NCI-H146 (cell line): ENCODE measurements around the gene SLC25A48.
"Not testable (repeated sequence)": the region's sequence is repeated elsewhere in the genome, so short reads cannot be mapped to it uniquely, and the experiment has no call there.

Source experiments
- DNase-seq: peaks from one replicate; lab custom pipeline; 2025; lab: John Stamatoyannopoulos, UW

Gene SLC25A48

DNA sequence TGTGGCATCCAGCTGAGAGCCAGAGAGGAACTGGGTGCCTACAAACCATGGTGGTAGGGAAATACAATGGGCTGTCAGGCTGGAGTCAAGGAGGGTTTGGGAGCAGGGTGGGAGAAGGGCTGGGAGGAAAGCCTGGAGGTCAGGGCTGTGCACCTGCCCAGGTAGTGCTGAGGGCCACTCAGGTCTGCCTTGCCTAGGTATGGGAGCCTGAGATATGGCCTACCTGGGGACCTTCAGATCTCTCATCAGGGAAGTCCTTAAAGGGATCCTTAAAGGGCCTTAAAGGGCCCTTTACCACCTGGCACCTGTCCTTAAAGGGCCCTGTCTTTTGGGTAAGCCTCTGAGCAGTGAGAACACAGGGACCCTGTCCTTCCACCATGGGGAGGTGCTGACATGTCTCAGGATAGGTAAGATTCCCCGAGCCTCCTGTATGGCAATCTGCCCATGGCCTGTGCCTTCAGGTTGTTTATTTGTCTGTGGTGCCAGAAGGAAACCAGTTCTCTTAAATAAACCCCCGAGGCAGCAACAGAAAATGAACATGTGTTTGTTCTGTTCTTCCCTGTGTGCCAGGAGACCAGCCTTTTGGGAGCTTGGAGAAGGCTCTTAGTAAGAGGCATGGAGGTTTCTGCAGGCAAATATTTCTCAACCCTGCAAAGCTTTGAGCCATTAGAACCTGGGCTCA, 23.3 kb downstream of the SLC25A48 start:
- DNase-seq = peak; percentile 67

GRCh38 chr5:135859186-135859585, 24.7 kb downstream of the SLC25A48 start:
- not testable (repeated sequence) for DNase-seq

- no peak for DNase-seq
Observed at GRCh38 chr5:135859641-135860040, 25.2 kb downstream of the SLC25A48 start.

- DNase-seq = no peak
Observed at GRCh38 chr5:135861641-135862040, 27.2 kb downstream of the SLC25A48 start.

- DNase-seq = no peak
Observed at GRCh38 chr5:135862086-135862485, 27.6 kb downstream of the SLC25A48 start.

- no peak for DNase-seq
Observed at GRCh38 chr5:135862744-135863143, 28.3 kb downstream of the SLC25A48 start.

GRCh38 chr5:135864503-135865435, 30.3 kb downstream of the SLC25A48 start:
- no peak for DNase-seq

DNA sequence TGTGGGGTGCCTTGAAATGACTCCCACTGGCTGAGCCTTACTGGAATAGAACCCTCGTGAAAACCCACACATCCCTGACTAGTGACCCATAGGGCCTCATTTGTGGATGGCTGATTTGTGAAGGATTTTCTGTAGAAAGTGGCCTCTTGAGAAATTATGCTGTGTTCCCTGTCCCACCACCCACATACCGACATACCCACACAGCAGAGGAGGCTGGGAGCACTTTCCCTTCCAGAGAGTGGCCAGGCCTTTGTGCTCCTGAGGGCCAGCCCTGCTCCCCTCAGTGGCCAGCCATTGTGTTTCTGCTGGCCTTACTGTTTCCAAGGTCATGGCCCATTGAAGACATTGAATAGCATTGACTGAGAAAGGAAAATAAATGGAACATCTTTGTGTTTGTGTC, 31.6 kb downstream of the SLC25A48 start:
- no peak for DNase-seq

DNA sequence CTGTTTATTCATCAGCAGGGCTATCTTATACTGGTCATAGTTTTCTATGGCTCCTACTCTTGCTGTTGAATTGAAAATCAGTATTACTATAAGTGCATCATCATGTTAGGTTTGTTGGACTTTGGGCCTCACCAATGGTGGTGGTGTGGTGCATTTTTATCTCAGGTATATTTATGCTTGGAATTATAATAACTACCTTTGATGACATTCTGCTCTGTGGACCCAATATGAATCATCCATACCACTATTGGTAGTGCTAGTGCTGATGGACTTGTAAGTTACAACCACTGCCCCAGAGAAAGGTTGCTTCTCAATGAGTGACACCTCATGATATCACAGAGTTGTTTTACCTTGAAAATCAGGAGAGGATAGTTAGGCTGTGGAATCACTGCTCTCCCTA, 33.1 kb downstream of the SLC25A48 start:
- DNase-seq = no peak

DNA sequence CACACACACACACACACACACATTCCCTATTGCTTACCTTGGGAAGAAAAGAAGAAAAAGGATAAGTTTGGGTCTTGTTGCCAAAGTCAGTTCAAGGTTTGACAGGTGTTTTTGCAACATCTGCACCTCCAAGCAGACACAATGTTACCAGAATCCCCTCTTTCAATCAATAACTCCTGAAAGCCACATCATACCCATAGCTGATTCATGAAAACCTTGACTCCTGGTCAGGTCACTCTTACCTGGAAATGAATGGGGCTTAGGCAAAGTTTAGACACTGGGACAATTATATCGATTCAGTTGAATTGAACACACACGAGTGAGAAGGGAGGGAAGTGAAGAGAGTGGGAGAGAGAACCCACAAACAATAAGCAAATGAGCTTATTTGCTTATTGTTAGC, 34.2 kb downstream of the SLC25A48 start:
- DNase-seq = no peak

GRCh38 chr5:135869276-135869675, 34.8 kb downstream of the SLC25A48 start:
- DNase-seq = no peak

DNA sequence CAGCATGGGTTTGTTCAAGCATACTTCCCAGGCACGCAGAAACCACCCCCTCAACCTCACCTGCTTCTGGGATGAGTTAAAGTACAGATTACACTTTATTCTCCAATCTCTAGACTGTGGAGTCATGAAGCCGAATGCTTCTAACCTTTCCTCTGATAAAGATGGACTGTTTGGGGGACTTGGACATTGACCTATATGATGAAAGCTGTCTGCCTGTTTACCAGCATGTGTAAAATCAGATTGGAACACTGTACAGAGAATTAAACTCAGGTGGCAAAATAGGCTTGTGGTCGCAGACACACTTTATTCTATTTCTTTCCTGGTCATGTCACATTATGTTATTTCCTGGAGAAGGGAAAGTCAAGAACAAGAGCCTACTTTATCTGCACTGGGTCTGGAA, 35.5 kb downstream of the SLC25A48 start:
- DNase-seq = no peak

- DNase-seq = no peak
Observed at GRCh38 chr5:135871268-135871915, 36.9 kb downstream of the SLC25A48 start.

DNA sequence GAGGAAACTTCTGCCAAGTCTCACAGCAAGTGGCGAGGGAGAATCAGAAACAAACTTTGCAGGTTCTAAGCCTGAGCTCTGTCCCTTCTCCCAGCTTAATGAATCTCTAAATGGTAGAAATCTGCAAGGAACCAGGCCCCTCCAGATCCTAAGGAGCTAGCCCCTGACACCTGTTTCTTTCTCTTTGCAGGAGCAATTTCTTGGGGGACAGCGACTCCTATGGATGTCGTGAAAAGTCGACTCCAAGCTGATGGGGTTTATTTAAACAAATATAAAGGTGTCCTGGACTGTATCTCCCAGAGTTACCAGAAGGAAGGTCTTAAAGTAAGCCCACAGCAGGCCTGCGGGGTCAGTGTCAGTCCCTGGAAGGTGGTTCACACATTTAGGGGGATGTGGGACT, 39.4 kb downstream of the SLC25A48 start:
- DNase-seq = no peak

- DNase-seq = no peak
Observed at GRCh38 chr5:135874461-135874860, 40.0 kb downstream of the SLC25A48 start.

DNA sequence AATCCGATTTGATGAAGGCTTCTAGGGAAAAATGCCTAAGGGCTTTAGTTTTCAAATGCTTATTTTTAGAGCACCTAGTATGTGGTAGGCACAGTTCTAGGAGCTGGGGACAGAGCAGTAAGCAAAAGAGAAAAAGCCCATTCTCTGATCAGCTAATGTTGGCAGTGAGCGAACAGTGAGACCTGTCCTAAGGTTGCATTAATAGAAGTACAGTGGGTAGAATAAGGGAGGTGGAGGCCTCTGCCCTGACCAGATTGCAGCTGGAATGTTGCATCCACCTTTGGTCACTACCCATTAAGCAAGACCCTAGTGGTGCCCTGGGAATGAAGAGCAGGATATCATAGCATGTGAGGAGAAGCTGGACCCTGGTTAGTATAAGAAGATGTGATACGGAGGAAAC, 41.1 kb downstream of the SLC25A48 start:
- no peak for DNase-seq

- DNase-seq = no peak
Observed at GRCh38 chr5:135876146-135876545, 41.7 kb downstream of the SLC25A48 start.

- no peak for DNase-seq
Observed at GRCh38 chr5:135877570-135878155, 43.2 kb downstream of the SLC25A48 start.

GRCh38 chr5:135878156-135878620, 43.7 kb downstream of the SLC25A48 start:
- DNase-seq = no peak

- DNase-seq = no peak
Observed at GRCh38 chr5:135879591-135879990, 45.1 kb downstream of the SLC25A48 start.

GRCh38 chr5:135880278-135880677, 45.8 kb downstream of the SLC25A48 start:
- no peak for DNase-seq

- DNase-seq = peak; percentile 46
Observed at GRCh38 chr5:135880801-135881200, 46.3 kb downstream of the SLC25A48 start.
